Medulla oblongata (tissue), 1 donor: Measurements from ENCODE around the gene HOXA7.

Source experiments
- DNase-seq: peaks from one replicate; pipeline ENCODE4 v3.0.0-alpha.2; 2015; ENCODE audit errors: extremely low spot score

HOXA7 gene

DNA sequence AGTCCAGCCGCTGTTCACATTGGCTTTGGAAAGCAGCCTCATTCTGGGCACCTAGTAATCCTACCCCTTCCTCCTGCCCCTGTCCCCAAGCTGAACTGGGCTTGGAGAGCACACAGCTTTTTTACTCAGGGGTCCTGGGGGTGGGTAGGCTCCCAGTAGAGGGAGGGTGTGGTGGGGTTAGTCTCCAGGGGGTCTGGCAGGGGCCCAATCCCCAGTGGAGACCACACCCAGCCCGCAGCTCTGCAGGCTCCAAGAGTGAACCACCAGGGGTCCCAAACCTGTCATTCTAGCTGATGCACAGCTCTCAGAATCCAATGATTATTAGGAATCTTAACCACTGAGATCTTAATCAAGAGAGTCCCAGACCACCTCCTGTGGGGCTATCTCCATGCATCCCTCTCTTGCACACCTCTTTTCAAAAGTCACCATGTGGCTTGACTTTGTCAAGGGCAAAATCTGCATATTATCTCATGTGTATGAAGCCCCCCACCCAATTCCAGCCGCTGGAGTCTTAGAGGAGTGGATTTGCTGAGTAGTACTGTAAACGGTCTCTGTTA lies 25.9 kb upstream of the HOXA7 start:
- DNase-seq = no peak

DNA sequence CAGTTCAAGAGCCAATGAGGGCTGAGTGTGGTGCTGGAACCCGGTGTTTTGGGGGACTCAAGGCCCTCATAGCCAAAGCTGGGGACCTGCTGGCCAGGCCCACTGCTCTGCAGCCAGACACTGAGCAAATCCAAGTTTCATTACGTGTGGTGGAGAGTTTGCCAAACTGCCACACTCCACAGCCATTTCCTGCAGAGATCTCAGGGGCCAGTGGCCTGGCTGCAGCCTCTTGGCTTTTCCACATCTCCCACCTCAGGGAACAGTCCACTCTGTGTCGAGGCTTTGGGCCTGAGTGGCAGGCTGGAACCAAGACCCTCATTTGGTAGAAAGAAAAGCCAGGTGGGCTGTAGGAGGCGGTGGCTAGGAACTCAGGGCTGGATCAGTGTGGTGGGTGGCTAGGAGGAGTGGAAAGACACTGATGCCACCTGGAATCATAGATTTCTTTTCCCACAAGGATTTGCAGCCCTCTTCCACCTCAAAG lies 25.4 kb upstream of the HOXA7 start:
- DNase-seq = no peak

DNA sequence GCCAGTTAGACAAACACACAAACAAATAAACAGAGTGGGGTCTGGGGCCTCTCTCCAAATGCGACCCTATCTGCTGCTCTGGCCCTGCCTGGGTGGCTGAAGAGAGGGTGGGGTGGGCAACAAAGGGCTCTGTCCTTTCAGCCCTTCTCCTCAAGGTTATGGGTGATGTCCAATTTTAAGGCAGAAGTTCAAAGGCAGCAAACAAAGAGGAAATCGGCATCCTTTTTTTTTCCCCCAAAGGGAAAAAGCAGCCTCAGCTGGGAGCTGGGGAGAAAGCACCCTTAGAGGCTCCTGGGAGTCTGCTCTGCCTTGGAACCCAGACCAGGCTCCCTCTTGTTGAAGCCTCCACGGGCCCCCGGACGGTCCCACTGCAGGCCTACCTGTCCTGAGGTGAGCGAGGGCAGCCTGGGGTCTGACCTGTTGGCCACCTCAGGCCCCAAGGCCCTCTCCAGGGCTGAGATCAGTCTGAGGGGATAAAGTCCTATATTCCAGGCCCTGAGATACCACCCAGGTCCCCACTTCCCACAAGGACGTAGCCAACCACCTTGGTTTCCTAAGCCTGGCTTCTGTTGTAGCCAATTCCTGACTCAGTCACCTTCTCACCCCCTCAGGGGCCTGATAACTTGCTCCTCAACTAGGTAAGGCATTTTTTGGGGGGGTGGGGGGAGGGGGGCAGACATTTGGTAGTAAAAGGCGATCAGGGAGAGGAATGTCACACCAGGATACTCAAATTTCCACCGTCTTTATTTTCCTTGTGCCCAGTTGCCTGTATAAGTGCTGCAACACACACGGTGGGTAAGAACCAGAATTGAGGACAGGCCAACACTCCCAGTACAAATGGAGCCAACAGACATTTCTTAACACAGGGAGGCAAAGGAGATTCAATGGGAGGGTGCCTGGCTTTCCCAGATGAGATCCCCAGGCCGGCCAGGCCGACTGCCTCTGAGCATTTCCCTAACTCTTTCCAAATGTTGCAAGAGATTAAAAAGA lies 24.3 kb upstream of the HOXA7 start:
- no peak for DNase-seq

DNA sequence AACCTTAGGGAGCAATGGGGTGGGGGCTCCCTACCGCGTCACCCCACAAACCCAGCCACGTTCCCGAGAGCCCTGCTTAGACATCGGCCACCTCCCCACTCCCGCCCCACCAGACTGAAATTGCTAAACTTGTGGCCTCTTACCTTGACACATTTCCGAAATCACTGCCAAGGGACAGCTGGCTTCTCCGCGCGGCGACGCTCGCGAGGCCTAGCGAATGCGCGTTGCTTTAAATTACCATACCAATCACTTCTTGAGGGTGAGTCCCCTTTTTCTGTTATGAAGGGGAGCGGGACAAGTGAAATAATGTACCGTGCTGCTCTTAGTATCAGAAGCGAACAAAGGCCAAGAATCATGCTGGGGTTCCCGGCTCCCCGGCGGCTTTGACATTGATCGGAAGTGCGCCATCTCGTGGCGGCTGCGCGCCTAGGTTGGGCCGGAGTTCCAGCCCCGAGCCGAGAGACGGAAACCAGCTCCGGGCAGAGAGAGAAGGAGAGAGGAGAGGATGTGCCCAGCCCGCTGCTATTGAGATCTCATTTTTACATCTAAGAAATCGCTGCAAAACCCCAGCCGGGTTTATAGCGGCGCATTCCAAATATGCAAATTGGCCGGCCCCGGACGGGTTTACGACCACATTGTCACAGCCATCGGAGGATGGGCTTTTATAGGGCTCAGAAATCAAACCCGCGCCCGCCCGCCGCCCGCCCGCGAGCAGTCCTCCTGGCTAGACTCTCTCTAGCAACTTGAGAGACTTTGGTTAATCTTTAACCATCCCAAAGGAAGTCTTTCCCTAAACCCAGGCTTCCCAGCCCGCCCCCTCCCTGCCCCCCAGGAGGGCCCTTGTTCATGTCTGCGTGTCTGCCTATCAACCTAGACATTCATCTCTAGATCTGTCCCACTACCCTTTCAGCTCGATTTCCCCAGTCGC lies 23.3 kb upstream of the HOXA7 start:
- DNase-seq = peak; percentile 61

DNA sequence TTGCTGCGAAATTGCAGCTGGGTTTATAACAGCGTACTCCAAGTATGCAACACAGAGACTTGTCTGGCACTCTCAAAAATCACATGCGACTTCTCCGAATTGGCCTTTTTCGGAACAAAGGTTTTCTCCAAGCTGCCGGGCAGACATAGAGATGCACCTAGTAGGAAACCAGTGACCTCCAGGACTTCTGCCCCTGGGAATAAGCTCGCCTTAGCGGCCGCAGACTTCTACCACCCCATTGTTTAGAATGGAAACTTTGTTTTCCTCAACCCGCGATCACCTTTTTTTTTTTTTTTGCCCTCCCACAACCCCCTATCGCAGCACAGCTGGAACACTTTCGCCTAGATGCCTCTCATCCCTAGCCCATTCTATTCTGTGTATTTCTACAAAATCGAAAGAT lies 22.6 kb upstream of the HOXA7 start:
- no peak for DNase-seq

DNA sequence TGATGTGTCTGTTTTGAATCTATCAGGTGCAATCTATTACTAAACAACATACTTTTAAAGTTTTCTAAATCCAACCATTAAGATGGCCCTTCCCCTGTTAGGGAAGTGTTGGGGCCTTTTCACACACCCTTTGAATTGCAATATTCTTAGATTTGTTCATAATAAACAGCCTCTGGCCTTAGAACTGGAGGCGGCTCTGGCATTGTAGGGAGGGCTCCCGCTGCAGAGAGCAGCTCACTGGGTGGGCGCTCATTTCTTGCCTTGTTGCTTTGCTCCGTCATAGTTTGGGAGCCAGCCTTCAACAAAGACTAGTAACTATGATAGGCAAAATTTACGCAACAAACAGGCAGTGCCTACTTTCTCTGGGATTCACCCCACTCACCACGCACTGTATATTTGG lies 21.9 kb upstream of the HOXA7 start:
- DNase-seq = no peak

DNA sequence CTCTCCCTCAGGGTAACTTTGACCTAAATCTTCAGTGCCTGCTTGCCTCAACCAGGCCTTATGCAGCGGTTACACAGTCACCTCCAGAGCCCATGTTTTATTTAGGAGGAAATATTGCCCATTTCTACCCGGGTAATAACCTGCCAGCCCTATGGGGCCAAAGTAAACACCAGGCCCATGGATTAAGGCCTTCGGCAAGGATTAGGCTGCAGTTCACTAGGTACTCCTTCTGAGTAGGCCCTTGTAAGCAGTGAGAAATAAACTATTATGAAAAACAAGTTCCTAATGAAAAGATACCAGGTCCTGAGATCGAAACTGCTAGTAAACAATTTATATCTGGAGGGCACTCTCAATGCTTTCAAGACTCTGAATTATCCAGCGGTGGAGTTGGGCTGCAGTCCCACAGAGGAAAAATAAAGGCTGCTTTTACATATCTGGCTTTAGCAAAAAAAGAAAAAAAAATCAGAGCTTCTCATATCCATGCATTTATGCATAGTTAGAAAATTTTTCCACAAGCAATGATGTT lies 21.4 kb upstream of the HOXA7 start:
- no peak for DNase-seq

DNA sequence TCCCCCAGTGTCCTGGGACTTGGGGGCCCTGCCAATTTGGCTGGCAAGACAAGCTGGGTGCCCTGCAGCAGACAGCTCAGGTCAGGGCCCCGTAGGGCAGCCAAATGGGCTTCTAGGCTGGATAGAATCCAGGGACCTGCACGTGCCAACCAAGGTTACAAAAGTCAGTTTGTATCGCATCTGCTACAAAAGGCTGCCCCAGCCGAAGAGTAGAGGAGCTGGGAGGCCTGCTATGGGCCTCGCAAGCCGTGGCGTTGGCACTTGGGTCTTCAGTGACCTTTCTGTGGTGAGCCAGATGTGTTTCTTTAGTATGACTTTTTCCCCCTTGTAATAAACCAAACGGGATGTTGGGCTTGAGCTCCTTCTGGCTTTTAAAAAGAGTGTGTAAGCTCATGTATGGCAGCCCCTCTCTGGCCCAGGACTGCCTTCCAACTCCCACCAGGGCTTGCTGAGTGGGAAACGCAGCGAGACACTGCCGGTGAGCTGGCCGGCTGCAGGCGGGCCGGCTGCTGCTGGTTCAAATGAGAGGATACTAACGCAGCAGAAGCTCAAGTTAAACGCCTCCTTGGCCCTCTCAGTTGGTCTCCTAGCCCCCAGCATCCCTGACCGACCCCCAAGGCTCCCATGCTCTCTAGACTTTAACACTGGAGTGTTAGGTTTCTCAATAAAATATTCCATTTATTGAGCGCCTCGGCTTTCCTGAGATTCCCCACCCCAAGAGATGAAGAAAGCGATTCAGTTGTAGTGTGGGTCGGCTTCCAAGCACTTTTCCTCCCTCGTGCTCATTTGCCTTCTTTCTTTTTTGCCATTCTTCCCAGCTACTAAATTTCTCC lies 20.7 kb upstream of the HOXA7 start:
- DNase-seq = no peak

DNA sequence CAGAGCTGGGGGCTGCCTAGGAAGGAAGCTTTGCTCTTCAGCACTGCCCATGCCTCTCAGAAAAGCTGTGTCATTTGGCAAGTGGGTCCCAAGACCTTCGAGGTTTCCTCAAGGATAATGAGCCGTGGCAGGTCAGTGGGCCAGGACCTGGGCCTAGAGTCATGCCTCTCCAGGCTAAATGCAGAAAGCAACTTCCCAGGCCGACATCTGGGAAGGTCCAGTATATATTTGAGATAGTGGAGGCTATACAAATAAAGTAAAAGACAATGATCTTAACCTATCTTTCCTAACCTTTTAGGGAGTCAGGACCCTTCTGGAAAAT lies 20.0 kb upstream of the HOXA7 start:
- DNase-seq = no peak

DNA sequence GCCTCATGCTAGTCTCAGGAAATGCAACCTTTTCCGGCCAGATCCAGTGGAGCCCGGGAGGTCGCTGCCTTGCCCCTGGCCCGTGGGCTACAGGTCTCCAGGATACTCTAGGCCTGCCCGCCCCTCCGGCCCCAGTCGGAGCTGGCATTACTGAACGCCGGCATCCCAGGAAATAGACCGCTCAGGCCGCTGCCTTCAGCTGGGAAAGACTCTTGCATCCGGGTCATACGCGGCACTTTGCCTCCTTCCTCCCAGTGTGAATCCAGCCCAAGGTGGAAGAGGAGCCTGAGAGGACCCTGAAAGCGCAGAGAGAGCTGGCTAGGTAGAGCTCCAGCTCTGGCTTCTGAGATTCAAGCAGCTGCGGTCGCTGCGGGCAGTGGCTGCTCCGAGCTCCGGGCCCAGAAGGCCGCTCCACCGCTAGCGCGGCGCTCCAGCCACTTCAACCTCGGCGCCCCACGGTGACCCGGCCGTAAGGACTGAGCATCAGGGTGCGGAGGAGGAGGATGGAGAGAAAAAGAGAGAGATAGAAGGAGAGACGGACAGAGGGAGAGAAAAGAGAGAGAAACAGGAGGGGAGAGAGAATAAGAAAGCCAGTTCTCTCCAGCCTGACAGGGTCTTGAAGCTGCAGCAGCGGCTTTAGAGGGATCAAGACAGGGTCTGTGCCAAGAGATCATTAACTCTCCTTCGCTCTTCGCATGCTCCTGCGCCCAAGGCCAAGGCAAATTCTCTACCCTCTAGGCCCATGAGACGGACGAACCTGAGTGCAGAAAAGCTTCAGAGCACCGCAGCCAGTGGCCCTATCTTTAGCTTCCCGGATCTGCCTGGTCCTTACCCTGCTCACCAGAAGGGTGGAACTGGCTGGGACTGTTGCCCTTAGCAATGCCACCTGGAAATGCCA lies 19.4 kb upstream of the HOXA7 start:
- DNase-seq = no peak

DNA sequence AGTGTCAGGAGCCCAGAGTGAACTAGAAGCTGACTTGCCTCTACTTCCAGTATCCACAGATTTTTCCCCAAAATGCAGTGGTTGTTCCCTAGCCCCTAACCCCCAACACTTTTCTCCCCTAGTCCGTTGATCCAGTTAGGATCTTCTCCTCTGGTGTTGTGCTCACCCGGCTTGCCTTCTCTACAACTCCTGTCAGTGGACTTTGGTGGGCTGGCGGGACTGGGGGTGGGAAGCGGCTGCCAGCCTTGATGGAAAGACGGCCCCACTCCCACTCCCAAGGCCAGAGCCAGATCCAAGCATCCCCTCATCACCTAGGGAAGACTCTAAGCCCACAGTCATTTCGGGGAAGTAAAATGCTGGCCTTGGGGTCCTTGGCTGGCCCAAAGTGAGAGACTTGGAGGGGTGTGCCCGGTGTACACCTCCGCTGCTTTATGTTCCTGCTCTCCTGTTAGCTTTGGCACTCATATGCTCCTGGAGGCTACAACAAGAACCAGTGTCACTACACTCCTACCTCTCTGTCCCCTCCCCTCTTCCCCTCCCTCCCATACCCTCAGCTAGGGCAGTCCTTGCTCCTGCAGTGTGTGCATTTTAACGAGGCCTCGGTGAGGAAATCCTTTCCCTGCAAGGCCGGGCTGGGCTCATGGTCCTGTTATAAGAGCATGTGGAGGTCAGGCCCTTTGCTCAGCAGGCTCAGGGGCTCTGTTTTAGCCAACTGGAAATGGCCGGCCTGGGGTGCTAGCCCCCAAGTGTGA lies 18.6 kb upstream of the HOXA7 start:
- no peak for DNase-seq

DNA sequence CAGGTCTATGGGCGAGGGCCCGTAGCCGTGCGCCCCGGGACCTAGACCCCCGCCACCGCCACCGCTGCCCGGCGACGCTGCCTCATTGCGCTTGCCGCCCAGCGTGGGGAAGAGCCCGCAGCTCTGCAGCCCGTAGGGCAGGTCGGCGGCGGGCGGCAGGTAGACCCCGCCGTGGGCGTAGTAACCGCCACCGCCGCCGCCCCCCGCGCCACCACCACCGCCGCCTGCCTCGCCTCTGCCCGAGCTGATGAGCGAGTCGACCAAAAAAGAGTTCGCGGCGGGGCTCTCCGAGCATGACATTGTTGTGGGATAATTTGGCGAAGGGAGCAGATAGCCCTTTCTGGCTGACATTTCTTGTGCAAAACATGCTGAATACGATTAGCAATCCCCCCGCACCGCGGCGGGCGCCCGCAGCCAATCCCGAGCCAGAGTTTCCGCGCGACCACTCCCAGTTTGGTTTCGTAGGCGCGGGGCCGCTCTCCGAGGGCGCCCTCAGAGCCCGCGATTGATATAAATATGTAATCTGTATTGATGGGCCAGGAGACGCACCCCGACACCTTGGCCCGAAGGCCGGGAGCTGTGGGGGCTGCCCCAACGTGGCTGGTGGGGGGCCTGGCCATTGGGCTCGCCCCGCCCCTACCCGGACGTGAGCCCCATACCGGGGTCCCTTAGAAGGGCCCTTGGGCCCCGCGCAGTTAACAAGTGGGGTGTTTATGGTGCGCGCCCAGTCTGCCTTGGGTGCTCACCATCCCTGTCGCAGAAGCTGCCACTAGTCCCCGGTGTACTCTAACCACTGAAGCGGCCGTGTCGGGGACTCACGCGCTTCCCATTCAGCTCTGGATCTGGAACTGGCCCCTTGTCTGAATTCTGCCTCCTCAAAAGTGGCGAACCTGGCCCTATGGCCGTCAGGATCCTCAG lies 17.7 kb upstream of the HOXA7 start, which contains the start of gene HOXA10:
TSS of gene HOXA10 (minus strand) at position 365 of the 918 bp plus-strand sequence. CDS start at position 351, 14 bp downstream.
- no peak for DNase-seq

DNA sequence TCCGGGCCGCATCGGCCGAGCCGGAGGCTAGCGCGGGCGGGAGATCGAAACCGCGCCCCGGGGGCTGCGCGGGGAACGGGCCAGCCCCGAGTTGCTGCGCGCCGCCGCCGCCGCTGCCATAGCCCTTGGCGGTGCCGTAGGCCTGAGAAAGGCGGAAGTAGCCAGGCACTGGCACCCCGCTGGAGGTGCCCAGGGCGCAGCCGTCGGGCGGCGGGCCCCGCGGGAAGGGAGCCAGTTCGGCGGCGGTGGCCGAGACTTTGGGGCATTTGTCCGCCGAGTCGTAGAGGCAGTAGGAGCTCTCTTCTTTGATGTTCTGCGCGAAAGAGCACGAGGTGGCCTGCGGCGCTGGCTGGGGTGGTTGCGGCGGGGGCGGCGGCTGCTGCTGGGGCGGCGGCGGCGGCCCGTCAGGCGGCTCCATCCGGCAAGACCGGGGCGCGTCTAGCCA lies 17.1 kb upstream of the HOXA7 start:
- DNase-seq = no peak

DNA sequence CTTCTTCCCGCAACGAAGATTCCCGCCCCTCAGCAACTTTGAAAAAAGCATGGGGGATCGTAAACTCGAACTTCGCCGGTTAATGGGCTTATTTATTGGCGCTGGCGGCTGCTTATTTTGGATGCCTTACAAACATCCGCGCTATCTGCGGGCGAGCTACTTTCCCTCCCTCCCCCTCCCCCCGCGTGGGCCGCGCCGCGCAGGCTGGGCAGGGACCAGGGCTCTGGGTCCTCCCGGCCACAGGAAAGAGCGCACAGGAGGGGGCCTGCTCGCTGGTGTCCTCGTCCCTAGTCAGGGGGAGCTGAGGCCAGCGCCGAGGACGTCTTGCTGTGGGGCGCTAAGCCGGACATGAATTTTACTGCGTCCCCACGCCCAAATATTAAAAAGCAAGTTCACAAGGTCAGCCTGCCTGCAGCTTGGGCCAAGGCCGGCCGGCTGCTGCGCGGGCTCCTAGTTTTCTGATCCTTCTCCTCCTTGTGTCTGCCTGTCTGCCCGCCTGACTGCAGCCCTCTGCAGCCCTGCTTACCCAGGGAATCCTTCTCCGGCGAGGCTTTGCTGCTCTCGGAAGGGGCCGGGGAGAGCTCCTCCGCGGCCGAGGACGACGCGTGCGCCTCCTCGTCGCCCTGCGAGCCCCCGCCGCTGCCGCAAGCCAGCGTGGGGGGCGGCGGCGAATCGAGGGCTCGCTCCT lies 16.5 kb upstream of the HOXA7 start:
- no peak for DNase-seq

DNA sequence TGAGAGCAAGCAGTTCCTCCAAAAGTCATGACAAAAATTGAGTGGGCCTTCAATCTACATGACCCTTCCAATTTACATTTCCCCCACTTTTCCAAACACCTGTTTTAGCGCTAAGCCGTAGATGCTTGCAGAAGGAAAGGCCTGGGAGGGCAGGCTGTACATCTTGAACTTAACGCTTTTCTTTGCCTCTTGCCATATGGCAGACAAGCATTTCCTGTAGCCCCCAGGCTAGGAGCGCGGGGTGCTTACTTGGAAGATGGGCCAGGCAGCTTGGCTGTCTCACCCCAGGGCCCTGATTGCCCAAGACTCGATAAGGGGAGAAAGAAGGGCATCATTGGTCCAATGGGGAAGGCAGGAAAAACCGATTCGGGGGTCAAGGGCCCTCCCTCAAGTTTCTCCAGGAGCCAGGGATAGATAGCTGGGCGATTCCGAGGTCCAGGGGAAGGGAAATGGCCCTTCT lies 15.9 kb upstream of the HOXA7 start:
- no peak for DNase-seq

DNA sequence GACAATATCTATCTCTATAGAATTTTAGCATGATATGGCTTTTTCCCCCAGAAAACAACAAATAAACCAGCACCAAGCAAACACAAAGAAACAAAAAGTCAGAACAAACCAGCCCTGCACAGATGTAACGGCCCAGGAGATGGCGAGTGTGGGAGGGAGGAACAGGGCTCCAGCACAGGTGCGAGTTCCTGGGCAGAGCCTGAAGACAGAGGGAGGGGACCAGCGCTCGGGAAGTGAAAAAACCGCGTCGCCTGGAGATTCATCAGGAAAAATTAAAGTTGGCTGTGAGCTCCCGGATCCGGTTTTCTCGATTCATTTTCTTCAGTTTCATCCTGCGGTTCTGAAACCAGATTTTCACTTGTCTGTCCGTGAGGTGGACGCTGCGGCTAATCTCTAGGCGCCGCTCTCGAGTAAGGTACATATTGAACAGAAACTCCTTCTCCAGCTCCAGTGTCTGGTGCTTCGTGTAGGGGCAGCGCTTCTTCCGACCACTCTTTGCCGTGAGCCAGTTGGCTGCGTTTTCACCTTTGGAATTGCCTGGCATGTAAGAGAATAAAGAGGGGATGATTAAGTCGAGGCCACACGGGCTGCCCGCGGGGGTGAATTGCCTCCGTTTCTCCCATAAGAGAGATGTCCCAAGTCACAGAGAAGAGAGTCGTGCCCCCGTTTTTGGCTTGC lies 15.3 kb upstream of the HOXA7 start:
- no peak for DNase-seq

DNA sequence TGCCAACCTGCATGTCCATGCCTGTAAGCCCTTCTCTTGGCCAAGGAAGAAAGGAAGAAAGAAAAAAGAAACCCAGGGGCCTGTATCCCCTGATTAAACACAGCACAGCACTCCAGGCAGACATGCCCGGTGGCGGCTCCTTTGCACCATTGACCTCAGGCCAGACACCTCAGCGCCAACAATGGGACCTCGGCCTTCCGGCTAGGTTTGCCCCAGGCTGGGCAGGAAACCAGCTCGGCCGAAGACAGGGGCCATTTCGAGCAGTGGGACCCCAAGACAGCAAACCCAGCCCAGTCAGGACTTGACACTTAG lies 14.8 kb upstream of the HOXA7 start:
- no peak for DNase-seq
